Omental fat pad (tissue), 4 donors: Measurements from ENCODE around the gene NOX3. TPM values are rescaled to one million over a fixed set of nuclear protein-coding genes. Genes with fewer than 3 reads are reported as not detected.

Experiments used
- ATAC-seq: fragments of 150-250 bp; one replicate; pipeline ENCODE4 v1.9.1; 2016; ENCODE audit warnings: mild to moderate bottlenecking, moderate library complexity; ENCODE audit not compliant: low FRiP score
- DNase-seq: peaks from one replicate; pipeline ENCODE4 v3.0.0-alpha.2; 2019; ENCODE audit warnings: low spot score
- total RNA-seq, 4 donors: library from RNA; depleted of rRNA; stranded (reverse); fragments of >200 nt; gene quantifications; one replicate each; pipeline ENCODE4 v1.1.0, GENCODE V29; 2016
- TF ChIP-seq, protein P1 (sequence below), 3 donors: fragments of 450-650 bp; IDR thresholded peaks; one replicate each; pipeline ENCODE4 v1.5.1; 2016 to 2017; ENCODE audit warnings: antibody characterized with exemption in 3 of 3, mild to moderate bottlenecking in 3 of 3, moderate library complexity in 2 of 3

The NOX3 gene
- total RNA-seq, 4 donors from 2014 or later, result not detected

DNA sequence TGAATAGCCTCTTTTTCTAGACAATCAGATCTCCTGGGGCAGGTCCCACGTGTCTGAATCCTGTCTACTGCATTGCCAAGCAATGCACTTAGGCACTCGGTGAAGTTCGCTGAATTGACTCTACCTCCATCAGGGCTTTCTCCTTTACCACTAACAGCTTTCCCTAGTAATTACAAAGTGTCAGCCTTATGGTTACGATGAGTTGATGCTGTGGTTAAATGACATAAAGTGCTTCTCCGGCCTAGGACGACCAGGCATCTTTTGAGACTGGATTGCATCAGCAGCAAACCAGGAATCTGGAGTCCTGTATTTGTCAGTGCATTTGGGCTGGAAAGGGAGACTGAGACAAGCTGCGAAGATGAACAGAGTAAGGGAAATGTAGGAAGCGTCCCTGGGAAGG lies 21.5 kb downstream of the NOX3 start:
- no peak for ATAC-seq
- DNase-seq, result no peak
- TF ChIP-seq, protein P1, sequence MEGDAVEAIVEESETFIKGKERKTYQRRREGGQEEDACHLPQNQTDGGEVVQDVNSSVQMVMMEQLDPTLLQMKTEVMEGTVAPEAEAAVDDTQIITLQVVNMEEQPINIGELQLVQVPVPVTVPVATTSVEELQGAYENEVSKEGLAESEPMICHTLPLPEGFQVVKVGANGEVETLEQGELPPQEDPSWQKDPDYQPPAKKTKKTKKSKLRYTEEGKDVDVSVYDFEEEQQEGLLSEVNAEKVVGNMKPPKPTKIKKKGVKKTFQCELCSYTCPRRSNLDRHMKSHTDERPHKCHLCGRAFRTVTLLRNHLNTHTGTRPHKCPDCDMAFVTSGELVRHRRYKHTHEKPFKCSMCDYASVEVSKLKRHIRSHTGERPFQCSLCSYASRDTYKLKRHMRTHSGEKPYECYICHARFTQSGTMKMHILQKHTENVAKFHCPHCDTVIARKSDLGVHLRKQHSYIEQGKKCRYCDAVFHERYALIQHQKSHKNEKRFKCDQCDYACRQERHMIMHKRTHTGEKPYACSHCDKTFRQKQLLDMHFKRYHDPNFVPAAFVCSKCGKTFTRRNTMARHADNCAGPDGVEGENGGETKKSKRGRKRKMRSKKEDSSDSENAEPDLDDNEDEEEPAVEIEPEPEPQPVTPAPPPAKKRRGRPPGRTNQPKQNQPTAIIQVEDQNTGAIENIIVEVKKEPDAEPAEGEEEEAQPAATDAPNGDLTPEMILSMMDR (IDR thresholded peaks at IDR 0.05), result no peak

DNA sequence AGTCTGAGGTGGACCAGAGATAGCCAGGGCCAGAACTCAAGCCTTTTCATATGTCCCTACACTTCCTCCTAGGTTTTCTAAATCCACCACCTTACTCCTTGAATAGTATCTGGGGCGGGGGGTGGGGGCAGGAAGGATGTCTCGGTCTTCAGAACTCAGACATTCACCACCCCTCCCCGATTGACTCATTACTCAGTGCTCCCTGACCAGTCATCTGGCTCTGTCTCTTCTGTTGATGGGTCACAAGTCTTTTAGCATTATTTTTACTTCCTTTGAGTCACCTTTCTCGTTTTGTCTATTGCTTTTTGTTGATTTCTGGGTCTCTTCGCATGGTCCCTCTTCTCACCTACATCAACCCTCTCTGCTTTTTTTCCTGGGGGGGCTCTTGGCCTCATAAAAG lies 23.3 kb downstream of the NOX3 start:
- DNase-seq (no peak), ATAC-seq (no peak)
- TF ChIP-seq, protein P1 (IDR thresholded peaks at IDR 0.05), result no peak

DNA sequence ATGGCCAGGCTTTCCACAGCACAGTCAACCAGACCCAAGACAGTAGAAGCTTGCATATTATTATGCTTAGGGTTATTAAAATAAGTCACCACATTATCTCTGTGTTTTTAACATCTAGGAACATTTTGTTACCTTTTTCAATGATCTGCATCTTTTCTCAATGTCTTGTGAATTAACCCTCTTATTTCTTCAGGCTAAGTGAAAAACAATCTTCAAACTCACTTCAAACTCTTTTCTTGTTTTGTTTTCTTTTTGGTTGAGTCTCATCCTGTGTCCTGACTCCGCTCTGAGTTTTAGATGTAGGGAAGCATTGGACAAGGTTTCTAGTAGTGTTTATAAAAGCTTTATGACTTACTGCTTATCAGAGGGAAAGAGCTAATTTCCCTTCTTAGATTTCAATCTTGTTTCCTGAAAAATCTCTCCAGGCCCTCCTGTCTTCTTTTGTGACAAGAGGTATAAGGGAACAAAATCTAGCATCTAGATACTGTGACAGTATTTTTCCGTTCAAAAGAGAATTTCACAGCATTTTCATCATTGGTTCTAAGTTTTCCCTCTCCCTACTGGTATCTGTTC lies 26.2 kb downstream of the NOX3 start:
- TF ChIP-seq, protein P1 (IDR thresholded peaks at IDR 0.05), result no peak
- DNase-seq (no peak), ATAC-seq (no peak)

DNA sequence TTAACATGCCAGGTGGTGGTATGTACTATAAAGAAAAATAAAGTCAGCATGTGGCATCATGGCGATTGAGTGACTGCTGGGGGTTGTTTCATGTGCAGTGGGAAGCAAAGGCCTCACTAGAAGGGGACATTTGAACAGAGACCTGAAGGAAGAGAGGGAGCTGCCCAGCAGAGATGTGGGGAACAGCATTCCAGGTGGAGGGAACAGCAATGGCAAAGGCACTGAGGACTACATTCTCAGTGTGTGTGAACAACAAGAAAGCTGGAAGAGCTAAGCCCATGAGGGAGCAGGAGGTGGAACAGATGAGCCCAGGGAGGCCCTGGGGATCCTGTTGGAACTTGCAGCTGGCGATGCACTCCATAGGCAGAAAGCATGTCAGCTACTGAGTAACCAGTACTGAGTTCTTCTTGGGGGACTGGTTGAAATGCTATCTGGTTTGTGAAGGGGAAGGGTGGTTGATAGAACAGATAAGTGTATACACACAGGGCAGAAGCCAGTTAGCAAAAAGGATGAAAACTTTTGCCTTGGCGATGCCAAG lies 29.2 kb downstream of the NOX3 start:
- TF ChIP-seq, protein P1 (IDR thresholded peaks at IDR 0.05), result no peak
- DNase-seq, result no peak
- ATAC-seq, result no peak

DNA sequence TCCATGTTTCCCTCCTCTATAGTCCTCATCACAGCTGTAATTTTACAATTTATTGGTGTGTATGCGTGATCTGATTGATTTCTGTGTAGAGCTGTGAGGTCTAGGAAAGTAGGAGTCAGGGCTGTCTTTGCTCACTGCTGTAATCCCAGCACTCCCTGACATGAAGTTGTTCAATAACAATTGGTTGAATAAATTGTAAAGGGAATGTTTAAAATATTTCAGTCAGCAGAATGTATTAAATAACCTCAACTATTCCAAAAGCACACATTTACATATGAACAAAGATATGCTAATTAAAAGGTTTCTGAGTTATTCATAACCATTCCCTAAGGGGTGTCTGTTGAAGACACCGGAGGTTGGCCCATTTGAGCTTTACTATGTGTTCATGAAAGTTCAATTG lies 31.5 kb downstream of the NOX3 start:
- TF ChIP-seq, protein P1 (IDR thresholded peaks at IDR 0.05), result no peak
- ATAC-seq (no peak), DNase-seq (no peak)

DNA sequence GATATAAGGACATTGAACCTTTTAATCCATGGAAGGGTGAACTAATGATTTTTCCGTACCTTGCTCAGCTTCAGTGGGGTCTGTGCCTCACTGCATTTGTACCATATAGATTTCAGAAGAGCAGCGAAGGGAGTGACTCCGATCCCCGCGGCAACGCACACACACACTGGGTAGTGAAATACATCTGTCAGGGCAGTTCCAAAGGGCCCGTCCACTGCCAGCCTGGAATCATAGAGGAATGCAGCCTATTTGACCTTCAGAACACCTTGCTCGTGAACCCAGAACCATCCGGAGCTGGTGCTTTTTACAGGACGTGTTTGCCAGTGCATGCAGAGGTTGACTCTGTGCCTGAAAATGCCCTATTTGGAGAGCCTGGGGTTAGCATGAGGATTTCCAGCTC lies 33.0 kb downstream of the NOX3 start:
- DNase-seq (no peak), ATAC-seq (no peak)
- TF ChIP-seq, protein P1 (IDR thresholded peaks at IDR 0.05), result no peak

DNA sequence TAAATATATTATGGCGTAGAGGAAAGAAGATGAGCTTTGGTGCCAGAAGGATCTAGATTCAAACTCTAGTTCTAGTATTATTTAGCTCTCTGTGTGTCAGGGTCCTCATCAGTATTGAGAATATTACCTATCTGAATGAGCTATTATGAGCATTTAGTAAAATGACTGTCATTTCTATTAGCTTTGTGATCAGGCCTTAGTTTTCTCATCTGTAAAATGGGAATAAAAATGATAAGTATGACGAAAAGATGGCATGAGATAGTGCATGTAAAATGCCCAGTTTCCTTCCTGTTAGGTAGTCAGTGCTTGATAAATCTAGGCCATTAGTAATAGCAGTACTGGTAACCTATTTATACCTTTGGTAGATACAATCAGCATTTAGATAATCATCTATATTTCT lies 35.1 kb downstream of the NOX3 start:
- TF ChIP-seq, protein P1 (IDR thresholded peaks at IDR 0.05), result no peak
- no peak for DNase-seq

More for the DNA sequence above, 35.1 kb downstream of the NOX3 start:
- ATAC-seq, result no peak
